GM18951 (cell line): ENCODE data around the gene PKDREJ.

ENCODE experiments used
- POLR2A ChIP-seq: IDR thresholded peaks from 4 replicates; pipeline ENCODE4 v1.6.1; 2011; ENCODE audit warnings: mild to moderate bottlenecking; ENCODE audit not compliant: insufficient read length, insufficient read depth; ENCODE audit errors: extremely low read depth
- in situ Hi-C: fragments of 300-500 bp; cut with MboI; formaldehyde crosslinking; loops from one replicate; pipeline ENCODE4 v1.12.0; 2022; ENCODE audit warnings: low sequenced_read_pairs, mixed read lengths, inconsistent platforms; ENCODE audit not compliant: unreplicated experiment

PKDREJ gene

GRCh38 chr22:46281866-46282678 is 18.9 kb upstream of the PKDREJ start:
- in situ Hi-C loops: no loop called here
- TF ChIP-seq POLR2A: no peak

GRCh38 chr22:46280999-46281623 is 18.0 kb upstream of the PKDREJ start:
- no peak for TF ChIP-seq POLR2A
- in situ Hi-C loops: no loop called here

GRCh38 chr22:46280063-46280817 is 17.1 kb upstream of the PKDREJ start:
- no peak for TF ChIP-seq POLR2A
- in situ Hi-C loops: no loop called here

- no peak for TF ChIP-seq POLR2A
- in situ Hi-C loops: no loop called here
Measured at GRCh38 chr22:46278656-46279645, 15.8 kb upstream of the PKDREJ start.

GRCh38 chr22:46276563-46276962 is 13.4 kb upstream of the PKDREJ start:
- no peak for TF ChIP-seq POLR2A
- in situ Hi-C loops: no loop called here

GRCh38 chr22:46275455-46276122 is 12.4 kb upstream of the PKDREJ start:
- TF ChIP-seq POLR2A: no peak
- in situ Hi-C loops: no loop called here

DNA sequence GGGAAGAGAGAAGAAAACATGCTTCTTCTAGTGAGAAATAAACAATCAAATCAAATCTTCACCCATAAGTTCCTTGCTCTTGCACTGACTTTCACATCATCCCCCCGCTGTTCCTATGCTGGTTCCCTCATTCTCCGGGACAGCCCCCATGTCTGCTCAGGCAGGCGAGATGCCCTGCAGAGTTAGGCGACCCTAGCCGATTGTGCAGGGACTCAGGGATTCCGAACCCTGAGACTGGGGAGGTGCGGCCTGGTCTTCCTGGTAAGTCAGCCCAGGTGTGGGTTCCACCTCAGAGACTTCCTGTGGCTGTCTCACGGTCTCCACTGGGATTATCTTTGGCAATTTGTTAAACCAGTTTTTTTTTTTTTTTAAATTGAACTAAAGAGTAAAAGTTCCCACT is 11.2 kb upstream of the PKDREJ start:
- no peak for TF ChIP-seq POLR2A
- in situ Hi-C loops: no loop called here

- in situ Hi-C loops: no loop called here
- no peak for TF ChIP-seq POLR2A
Measured at GRCh38 chr22:46273432-46274148, 10.4 kb upstream of the PKDREJ start.

DNA sequence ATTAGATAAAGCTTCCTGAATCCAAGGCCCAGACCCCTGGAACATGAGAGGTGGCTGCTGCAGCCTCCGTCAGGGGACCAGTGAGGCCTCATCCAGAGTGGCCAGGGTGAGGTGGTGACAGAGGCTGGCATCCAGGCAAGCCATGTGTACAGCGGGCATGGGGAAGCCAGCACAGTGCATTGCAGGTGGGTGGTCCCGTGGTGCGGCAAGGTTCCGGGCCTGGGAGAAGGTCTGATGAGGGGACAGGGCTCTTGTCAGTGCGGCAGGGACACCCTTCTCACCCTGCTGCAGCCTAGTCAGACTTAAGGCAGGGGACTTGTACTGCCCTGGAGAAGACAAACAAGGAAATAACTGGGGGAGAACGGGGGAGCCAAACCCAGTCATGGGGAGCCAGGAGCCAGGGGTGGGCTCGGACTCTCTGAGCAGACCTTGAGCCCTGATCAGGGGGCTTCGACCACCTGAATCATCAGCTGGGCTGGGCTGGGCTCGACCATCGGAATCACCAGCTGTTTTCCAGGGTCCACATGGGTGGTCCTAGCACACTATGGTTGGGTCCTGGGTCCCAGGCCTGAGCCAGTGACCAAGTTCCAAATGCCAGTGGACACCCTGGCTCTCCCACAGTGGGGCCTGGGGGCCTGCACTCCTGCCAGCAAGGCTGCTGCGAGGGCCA is 9.8 kb upstream of the PKDREJ start:
- no peak for TF ChIP-seq POLR2A
- in situ Hi-C loops: no loop called here

GRCh38 chr22:46272196-46272595 is 9.1 kb upstream of the PKDREJ start:
- no peak for TF ChIP-seq POLR2A
- in situ Hi-C loops: no loop called here

- no peak for TF ChIP-seq POLR2A
- in situ Hi-C loops: no loop called here
Measured at GRCh38 chr22:46269564-46269963, 6.4 kb upstream of the PKDREJ start.
